Measurements from ENCODE around the gene COLEC12. TPM values are rescaled to one million over a fixed set of nuclear protein-coding genes. Genes with fewer than 3 reads are reported as not detected.

Gene COLEC12
- polyA plus RNA-seq, 1 donor (not counting 4 experiments of a cell fraction or from before 2014, with no cell fraction given) = not detected

- Histone ChIP-seq H3K79me2 (ENCODE audit: control insufficient read depth, insufficient read depth, low read length) (no peaks in the 10 kb centered on the region), H3K4me1 (ENCODE audit: control insufficient read depth, extremely low read depth, insufficient read depth, low read length) (no peaks in the 10 kb centered on the region), H3K9ac (ENCODE audit: control insufficient read depth, extremely low read depth, insufficient read depth, low read length) (no peak overlapping the region), H2AFZ (ENCODE audit: control insufficient read depth, low read length) (no peak overlapping the region), H3K36me3 (ENCODE audit: control insufficient read depth in 2 of 2, extremely low read depth in 1 of 2, insufficient read depth in 2 of 2, low read length in 2 of 2) (no peaks in the 10 kb centered on the region), H3K9me3 (ENCODE audit: control insufficient read depth, low read depth, low read length) (no peaks in the 10 kb centered on the region), H3K9me1 (ENCODE audit: control insufficient read depth, extremely low read depth, insufficient read depth, low read length) (no peaks in the 10 kb centered on the region), H3K27ac (ENCODE audit: control insufficient read depth, insufficient read depth, low read length) (no peak overlapping the region), H3K27me3 (ENCODE audit: control insufficient read depth, extremely low read depth, insufficient read depth, low read length) (no peaks in the 10 kb centered on the region), H3K4me2 (ENCODE audit: control insufficient read depth, extremely low read depth, insufficient read depth, low read depth, low read length) (no peak overlapping the region), H3K4me3 (ENCODE audit: control insufficient read depth in 2 of 3, extremely low read depth in 1 of 3, insufficient read depth in 2 of 3, low read depth in 1 of 3, low read length in 3 of 3) (no peak overlapping the region), H4K20me1 (ENCODE audit: control insufficient read depth, extremely low read depth, insufficient read depth, low read length) (no peaks in the 10 kb centered on the region)
- dilution Hi-C loops (cut with MboI; ENCODE audit: extremely low pct_ligation_motif_present, low sequenced_read_pairs) = no loop called here
- FAIRE-seq = no peak
- TF ChIP-seq EZH2 (IDR thresholded peaks at IDR 0.05; ENCODE audit: low read length) = no peak
- TF ChIP-seq CTCF (optimal IDR thresholded peaks at IDR 0.05 in 1 of 3, IDR thresholded peaks at IDR 0.05 in 1 of 3, conservative IDR thresholded peaks at IDR 0.05 in 1 of 3; ENCODE audit: extremely low read depth in 1 of 3, insufficient read depth in 2 of 3, low read length in 3 of 3) = no peak
- DNase-seq (ENCODE audit: low read depth, low spot score) = no peak
Observed at GRCh38 chr18:432791-433190, 67.7 kb downstream of the COLEC12 start.

- TF ChIP-seq CTCF (optimal IDR thresholded peaks at IDR 0.05 in 1 of 3, IDR thresholded peaks at IDR 0.05 in 1 of 3, conservative IDR thresholded peaks at IDR 0.05 in 1 of 3; ENCODE audit: extremely low read depth in 1 of 3, insufficient read depth in 2 of 3, low read length in 3 of 3) (no peak), EZH2 (IDR thresholded peaks at IDR 0.05; ENCODE audit: low read length) (no peak)
- H3K27ac ChIP-seq (ENCODE audit: control insufficient read depth, insufficient read depth, low read length) = no peak overlapping the region
- no peak overlapping the region for H3K4me2 ChIP-seq (ENCODE audit: control insufficient read depth, extremely low read depth, insufficient read depth, low read depth, low read length)
Observed at GRCh38 chr18:429030-429429, 71.5 kb downstream of the COLEC12 start.

More at GRCh38 chr18:429030-429429, 71.5 kb downstream of the COLEC12 start:
- no peak overlapping the region for H3K4me3 ChIP-seq (ENCODE audit: control insufficient read depth in 2 of 3, extremely low read depth in 1 of 3, insufficient read depth in 2 of 3, low read depth in 1 of 3, low read length in 3 of 3)
- H3K9ac ChIP-seq (ENCODE audit: control insufficient read depth, extremely low read depth, insufficient read depth, low read length) = no peak overlapping the region
- dilution Hi-C loops (cut with MboI; ENCODE audit: extremely low pct_ligation_motif_present, low sequenced_read_pairs) = no loop called here
- no peaks in the 10 kb centered on the region for H3K79me2 ChIP-seq (ENCODE audit: control insufficient read depth, insufficient read depth, low read length)
- H3K27me3 ChIP-seq (ENCODE audit: control insufficient read depth, extremely low read depth, insufficient read depth, low read length) = no peaks in the 10 kb centered on the region
- no peaks in the 10 kb centered on the region for H3K4me1 ChIP-seq (ENCODE audit: control insufficient read depth, extremely low read depth, insufficient read depth, low read length)
- no peaks in the 10 kb centered on the region for H3K9me3 ChIP-seq (ENCODE audit: control insufficient read depth, low read depth, low read length)
- DNase-seq (ENCODE audit: low read depth, low spot score) (no peak), FAIRE-seq (no peak)
- no peaks in the 10 kb centered on the region for H3K9me1 ChIP-seq (ENCODE audit: control insufficient read depth, extremely low read depth, insufficient read depth, low read length)
- no peaks in the 10 kb centered on the region for H3K36me3 ChIP-seq (ENCODE audit: control insufficient read depth in 2 of 2, extremely low read depth in 1 of 2, insufficient read depth in 2 of 2, low read length in 2 of 2)
- H2AFZ ChIP-seq (ENCODE audit: control insufficient read depth, low read length) = no peak overlapping the region
- H4K20me1 ChIP-seq (ENCODE audit: control insufficient read depth, extremely low read depth, insufficient read depth, low read length) = no peaks in the 10 kb centered on the region

All from keratinocyte (primary cell).